HEK293T (cell line): Measurements from ENCODE around the gene PRR32.
"Not testable (repeated sequence)": the region's sequence is repeated elsewhere in the genome, so short reads cannot be mapped to it uniquely, and the experiment has no call there.

Source experiments
- CTCF ChIA-PET: fragments of 350-600 bp; formaldehyde crosslinking; extraction: SDS; loops from one replicate; lab custom pipeline; 2021; ENCODE audit warnings: antibody characterized with exemption, inconsistent platforms; lab: Yijun Ruan, JAX
- POLR2A ChIA-PET: fragments of 350-600 bp; formaldehyde crosslinking; extraction: SDS; loops from one replicate; lab custom pipeline; 2020; ENCODE audit warnings: antibody characterized with exemption, inconsistent platforms; lab: Yijun Ruan, JAX
- DNase-seq: peaks from one replicate; pipeline ENCODE4 v3.0.0; 2012; ENCODE audit warnings: mixed read lengths; ENCODE audit errors: extremely low spot score
- ARNT ChIP-seq: fragments of 450-650 bp; IDR thresholded peaks from 2 replicates; pipeline ENCODE4 v1.6.1; 2017; ENCODE audit warnings: mild to moderate bottlenecking
- BHLHE40 ChIP-seq: fragments of 450-650 bp; IDR thresholded peaks from 2 replicates; pipeline ENCODE4 v1.6.1; 2016; ENCODE audit warnings: mild to moderate bottlenecking, moderate library complexity, borderline replicate concordance
- CTBP1 ChIP-seq: fragments of 450-650 bp; IDR thresholded peaks from 2 replicates; pipeline ENCODE4 v1.6.1; 2016; ENCODE audit warnings: borderline replicate concordance
- ELF4 ChIP-seq: fragments of 450-650 bp; IDR thresholded peaks from 2 replicates; pipeline ENCODE4 v1.6.1; 2017; ENCODE audit warnings: antibody characterized with exemption
- FOXA1 ChIP-seq: fragments of 450-650 bp; IDR thresholded peaks from 2 replicates; pipeline ENCODE4 v1.6.1; 2016; ENCODE audit warnings: mild to moderate bottlenecking
- FOXK2 ChIP-seq: fragments of 450-650 bp; IDR thresholded peaks from 2 replicates; pipeline ENCODE4 v1.6.1; 2016; ENCODE audit warnings: mild to moderate bottlenecking
- FOXM1 ChIP-seq: fragments of 450-650 bp; IDR thresholded peaks from 2 replicates; pipeline ENCODE4 v1.6.1; 2017; ENCODE audit warnings: mild to moderate bottlenecking, borderline replicate concordance
- HDGF ChIP-seq: fragments of 450-650 bp; IDR thresholded peaks from 2 replicates; pipeline ENCODE4 v1.6.1; 2017; ENCODE audit warnings: antibody characterized with exemption, borderline replicate concordance
- L3MBTL2 ChIP-seq: fragments of 450-650 bp; conservative IDR thresholded peaks from 2 replicates; pipeline ENCODE4 v1.6.1; 2016; ENCODE audit warnings: mild to moderate bottlenecking
- LEF1 ChIP-seq: fragments of 450-650 bp; IDR thresholded peaks from 2 replicates; pipeline ENCODE4 v1.6.1; 2017; ENCODE audit warnings: mild to moderate bottlenecking, borderline replicate concordance
- NFRKB ChIP-seq: fragments of 450-650 bp; IDR thresholded peaks from 2 replicates; pipeline ENCODE4 v1.6.1; 2016; ENCODE audit warnings: mild to moderate bottlenecking, moderate library complexity
- SP1 ChIP-seq: fragments of 450-650 bp; IDR thresholded peaks from 2 replicates; pipeline ENCODE4 v1.6.1; 2017
- SUZ12 ChIP-seq: fragments of 450-650 bp; IDR thresholded peaks from 2 replicates; pipeline ENCODE4 v1.6.1; 2016; ENCODE audit warnings: mild to moderate bottlenecking
- TARDBP ChIP-seq: fragments of 450-650 bp; IDR thresholded peaks from 2 replicates; pipeline ENCODE4 v1.6.1; 2016
- ZNF384 ChIP-seq: fragments of 450-650 bp; IDR thresholded peaks from 2 replicates; pipeline ENCODE4 v1.6.1; 2016
- TF ChIP-seq, protein P1 (sequence below): fragments of 450-650 bp; IDR thresholded peaks from 2 replicates; pipeline ENCODE4 v1.6.1; 2016

Gene PRR32, protein sequence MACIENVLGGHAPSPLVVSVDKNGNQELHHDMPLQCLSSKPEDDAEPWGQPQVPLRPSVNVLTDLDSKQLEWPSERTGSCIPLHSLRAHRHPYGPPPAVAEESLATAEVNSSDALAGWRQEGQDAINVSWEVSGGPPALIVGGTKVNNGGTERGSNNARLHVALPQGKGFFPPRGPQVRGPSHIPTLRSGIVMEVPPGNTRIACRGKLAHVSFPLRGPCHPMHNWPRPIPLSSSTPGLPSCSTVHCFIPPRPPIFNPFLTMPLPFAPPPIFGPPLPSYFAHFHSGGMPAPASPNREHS

GRCh38 chrX:126819429-126819828, at the start of gene PRR32:
Gene PRR32 (plus strand): TSS chrX:126819729. CDS start chrX:126819844, 115 bp downstream.
- ChIA-PET POLR2A (no interaction called here), CTCF (no interaction called here)
- no peak for DNase-seq
- TF ChIP-seq ARNT: no peak
- no peak for TF ChIP-seq FOXA1
- no peak for TF ChIP-seq FOXK2
- TF ChIP-seq, protein P1, sequence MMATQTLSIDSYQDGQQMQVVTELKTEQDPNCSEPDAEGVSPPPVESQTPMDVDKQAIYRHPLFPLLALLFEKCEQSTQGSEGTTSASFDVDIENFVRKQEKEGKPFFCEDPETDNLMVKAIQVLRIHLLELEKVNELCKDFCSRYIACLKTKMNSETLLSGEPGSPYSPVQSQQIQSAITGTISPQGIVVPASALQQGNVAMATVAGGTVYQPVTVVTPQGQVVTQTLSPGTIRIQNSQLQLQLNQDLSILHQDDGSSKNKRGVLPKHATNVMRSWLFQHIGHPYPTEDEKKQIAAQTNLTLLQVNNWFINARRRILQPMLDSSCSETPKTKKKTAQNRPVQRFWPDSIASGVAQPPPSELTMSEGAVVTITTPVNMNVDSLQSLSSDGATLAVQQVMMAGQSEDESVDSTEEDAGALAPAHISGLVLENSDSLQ: no peak
- no peak for TF ChIP-seq LEF1
- no peak for TF ChIP-seq L3MBTL2
- TF ChIP-seq SUZ12: no peak
- no peak for TF ChIP-seq CTBP1
- no peak for TF ChIP-seq ELF4
- no peak for TF ChIP-seq FOXM1
- no peak for TF ChIP-seq ZNF384
- no peak for TF ChIP-seq SP1
- no peak for TF ChIP-seq TARDBP
- no peak for TF ChIP-seq BHLHE40
- no peak for TF ChIP-seq NFRKB
- no peak for TF ChIP-seq HDGF

GRCh38 chrX:126770179-126770578, 49.4 kb upstream of the PRR32 start:
- POLR2A ChIA-PET: no interaction called here
- CTCF ChIA-PET: no interaction called here
- TF ChIP-seq SUZ12: no peak
- no peak for TF ChIP-seq FOXM1
- TF ChIP-seq ELF4: no peak
- TF ChIP-seq LEF1: no peak
- TF ChIP-seq FOXA1: no peak
- TF ChIP-seq, protein P1: no peak
- no peak for TF ChIP-seq FOXK2
- TF ChIP-seq L3MBTL2: no peak
- no peak for TF ChIP-seq TARDBP
- DNase-seq: peak; percentile 55

GRCh38 chrX:126785539-126785938, 34.0 kb upstream of the PRR32 start:
- TF ChIP-seq TARDBP: no peak
- CTCF ChIA-PET: no interaction called here
- POLR2A ChIA-PET: no interaction called here
- DNase-seq: no peak

DNA sequence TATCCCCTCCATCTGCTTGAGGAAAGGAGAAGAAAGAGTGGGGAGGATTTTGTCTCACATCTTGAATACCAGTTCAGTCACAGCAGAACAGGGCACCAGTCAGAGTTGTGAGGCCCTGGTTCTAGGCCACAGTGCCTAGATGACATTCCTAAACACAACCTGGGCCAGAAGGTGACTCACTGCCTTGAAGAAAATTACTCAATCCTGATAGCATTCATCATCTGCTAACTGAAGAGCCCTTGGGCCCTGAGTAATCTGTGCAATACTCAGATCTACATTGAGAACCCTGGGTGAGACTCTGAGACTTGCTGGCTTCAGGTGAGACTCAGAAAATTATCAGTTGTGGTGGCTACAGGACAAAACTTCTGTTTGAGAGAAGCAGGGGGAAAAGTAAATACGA, 20.5 kb upstream of the PRR32 start:
- DNase-seq: no peak
- ChIA-PET POLR2A (no interaction called here), CTCF (no interaction called here)

DNA sequence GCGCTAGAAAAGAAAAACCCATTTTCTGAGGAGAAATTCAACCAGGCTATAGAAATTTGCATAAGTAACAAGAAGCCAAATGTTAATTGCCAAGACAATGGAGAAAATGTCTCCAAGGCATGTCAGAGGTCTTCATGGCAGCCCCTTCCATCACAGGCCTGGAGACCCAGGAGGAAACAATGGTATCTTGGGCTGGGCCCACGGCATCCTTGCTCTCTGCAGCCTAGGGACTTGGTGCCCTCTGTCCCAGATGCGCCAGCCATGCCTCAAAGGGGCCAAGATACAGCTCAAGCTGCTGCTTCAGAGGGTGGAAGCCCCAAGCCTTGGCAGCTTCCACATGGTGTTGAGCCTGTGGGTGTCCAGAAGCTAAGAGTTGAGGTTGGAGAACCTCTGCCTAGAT, 12.7 kb upstream of the PRR32 start:
- DNase-seq, POLR2A ChIA-PET, CTCF ChIA-PET: not testable (repeated sequence)

More for the DNA sequence above, 20.5 kb upstream of the PRR32 start:
- TF ChIP-seq FOXK2 (no peak), BHLHE40 (no peak), HDGF (no peak), CTBP1 (no peak), ZNF384 (no peak), LEF1 (no peak), SUZ12 (no peak), L3MBTL2 (no peak), TARDBP (no peak), SP1 (no peak), FOXA1 (no peak), ARNT (no peak), FOXM1 (no peak), ELF4 (no peak), NFRKB (no peak)
- TF ChIP-seq, protein P1: no peak

- ChIA-PET POLR2A (no interaction called here), CTCF (no interaction called here)
- DNase-seq: no peak
- TF ChIP-seq SUZ12: no peak
- TF ChIP-seq, protein P1: no peak
- no peak for TF ChIP-seq FOXA1
- no peak for TF ChIP-seq CTBP1
- TF ChIP-seq SP1: no peak
- no peak for TF ChIP-seq FOXM1
- no peak for TF ChIP-seq FOXK2
- no peak for TF ChIP-seq ARNT
- TF ChIP-seq L3MBTL2: no peak
- no peak for TF ChIP-seq BHLHE40
- TF ChIP-seq ZNF384: no peak
- no peak for TF ChIP-seq LEF1
- TF ChIP-seq NFRKB: no peak
- no peak for TF ChIP-seq TARDBP
- TF ChIP-seq ELF4: no peak
Observed at GRCh38 chrX:126815806-126816205, 3.7 kb upstream of the PRR32 start.
